Cardiac fibroblast (primary cell): Measurements from ENCODE around the gene ADRA2C.

Experiments
- DNase-seq, 2 donors: peaks; one replicate each; pipeline versions ENCODE4 v3.0.0 to v3.0.0-alpha.2; 2010; ENCODE audit warnings: low read depth in 2 of 2
- H3K4me3 ChIP-seq, 2 donors: replicated peaks in 1 of 2; 1 replicate in 1 of 2; 2 replicates in 1 of 2; pipeline ENCODE4 v1.5.1; 2011; ENCODE audit warnings: low read depth in 2 of 2, low read length in 2 of 2, mild to moderate bottlenecking in 2 of 2, moderate library complexity in 1 of 2
- CTCF ChIP-seq: IDR thresholded peaks from one replicate; pipeline ENCODE4 v1.5.1; 2011; ENCODE audit warnings: low read depth, mild to moderate bottlenecking, low read length, inconsistent platforms

The ADRA2C gene

GRCh38 chr4:3779509-3779908 is 13.3 kb downstream of the ADRA2C start:
- no peak for DNase-seq
- no peak for TF ChIP-seq CTCF
- no peak overlapping the region for H3K4me3 ChIP-seq

GRCh38 chr4:3780347-3781171 is 14.4 kb downstream of the ADRA2C start:
- no peak for TF ChIP-seq CTCF
- DNase-seq: no peak
- no peak overlapping the region for H3K4me3 ChIP-seq

GRCh38 chr4:3781193-3781886 is 15.2 kb downstream of the ADRA2C start:
- TF ChIP-seq CTCF: no peak
- no peak for DNase-seq
- no peak overlapping the region for H3K4me3 ChIP-seq

GRCh38 chr4:3781997-3782930 is 16.1 kb downstream of the ADRA2C start:
- no peak for TF ChIP-seq CTCF
- no peak for DNase-seq
- H3K4me3 ChIP-seq: no peak overlapping the region

- TF ChIP-seq CTCF: no peak
- no peak overlapping the region for H3K4me3 ChIP-seq
- DNase-seq: no peak
Measured at GRCh38 chr4:3783693-3784306, 17.6 kb downstream of the ADRA2C start.
